Retinal pigment epithelial cell (primary cell): ENCODE measurements around the gene MMRN2.
"Not testable (repeated sequence)": the region's sequence is repeated elsewhere in the genome, so short reads cannot be mapped to it uniquely, and the experiment has no call there.

Source experiments
- DNase-seq: peaks from one replicate; pipeline ENCODE4 v3.0.0-alpha.2; 2010; ENCODE audit warnings: low read depth
- H3K4me3 ChIP-seq: 2 replicates; pipeline ENCODE4 v1.5.1; 2011; ENCODE audit warnings: mild to moderate bottlenecking, low read length, control low read depth, moderate library complexity
- TF ChIP-seq, protein P1 (sequence below): conservative IDR thresholded peaks from 2 replicates; pipeline ENCODE4 v1.5.1; 2011; ENCODE audit warnings: low read depth, low read length, control low read depth, inconsistent platforms

The MMRN2 gene, protein sequence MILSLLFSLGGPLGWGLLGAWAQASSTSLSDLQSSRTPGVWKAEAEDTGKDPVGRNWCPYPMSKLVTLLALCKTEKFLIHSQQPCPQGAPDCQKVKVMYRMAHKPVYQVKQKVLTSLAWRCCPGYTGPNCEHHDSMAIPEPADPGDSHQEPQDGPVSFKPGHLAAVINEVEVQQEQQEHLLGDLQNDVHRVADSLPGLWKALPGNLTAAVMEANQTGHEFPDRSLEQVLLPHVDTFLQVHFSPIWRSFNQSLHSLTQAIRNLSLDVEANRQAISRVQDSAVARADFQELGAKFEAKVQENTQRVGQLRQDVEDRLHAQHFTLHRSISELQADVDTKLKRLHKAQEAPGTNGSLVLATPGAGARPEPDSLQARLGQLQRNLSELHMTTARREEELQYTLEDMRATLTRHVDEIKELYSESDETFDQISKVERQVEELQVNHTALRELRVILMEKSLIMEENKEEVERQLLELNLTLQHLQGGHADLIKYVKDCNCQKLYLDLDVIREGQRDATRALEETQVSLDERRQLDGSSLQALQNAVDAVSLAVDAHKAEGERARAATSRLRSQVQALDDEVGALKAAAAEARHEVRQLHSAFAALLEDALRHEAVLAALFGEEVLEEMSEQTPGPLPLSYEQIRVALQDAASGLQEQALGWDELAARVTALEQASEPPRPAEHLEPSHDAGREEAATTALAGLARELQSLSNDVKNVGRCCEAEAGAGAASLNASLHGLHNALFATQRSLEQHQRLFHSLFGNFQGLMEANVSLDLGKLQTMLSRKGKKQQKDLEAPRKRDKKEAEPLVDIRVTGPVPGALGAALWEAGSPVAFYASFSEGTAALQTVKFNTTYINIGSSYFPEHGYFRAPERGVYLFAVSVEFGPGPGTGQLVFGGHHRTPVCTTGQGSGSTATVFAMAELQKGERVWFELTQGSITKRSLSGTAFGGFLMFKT

DNA sequence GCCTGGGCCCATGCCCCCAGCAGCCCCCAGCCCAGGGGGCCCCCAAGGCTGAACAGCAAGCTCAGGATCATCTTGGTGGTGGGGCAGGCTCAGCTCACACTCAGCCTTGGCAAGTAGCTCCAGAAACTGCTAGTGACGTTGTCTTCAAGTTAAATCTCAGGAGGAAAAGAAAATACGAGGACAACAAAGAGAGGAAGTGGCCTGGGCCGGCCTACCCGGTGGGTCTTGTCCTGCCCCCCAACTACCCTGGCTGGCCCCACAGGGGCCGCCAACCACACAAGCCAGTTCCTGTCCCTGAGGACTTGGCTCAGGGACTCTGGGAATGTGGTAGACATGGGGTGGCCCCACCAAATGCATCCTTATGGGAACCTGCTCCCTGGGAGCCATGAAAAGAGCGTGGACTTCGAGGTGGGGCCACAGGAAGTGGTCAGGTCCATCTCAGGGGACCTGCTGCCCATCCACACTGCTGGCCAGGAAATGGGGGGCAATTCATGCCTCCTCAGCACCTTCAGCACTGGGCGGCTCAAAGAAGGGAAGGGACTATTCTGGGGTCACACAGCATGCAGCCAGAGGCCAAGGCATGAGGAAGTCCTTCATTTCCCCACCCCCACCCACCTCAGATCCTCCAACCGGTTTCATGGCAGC lies at the start of gene MMRN2:
TSS of gene MMRN2 (minus strand) at position 145 of the 645 bp plus-strand sequence. CDS start at position 71, 74 bp downstream.
- no peak for DNase-seq
- TF ChIP-seq, protein P1, sequence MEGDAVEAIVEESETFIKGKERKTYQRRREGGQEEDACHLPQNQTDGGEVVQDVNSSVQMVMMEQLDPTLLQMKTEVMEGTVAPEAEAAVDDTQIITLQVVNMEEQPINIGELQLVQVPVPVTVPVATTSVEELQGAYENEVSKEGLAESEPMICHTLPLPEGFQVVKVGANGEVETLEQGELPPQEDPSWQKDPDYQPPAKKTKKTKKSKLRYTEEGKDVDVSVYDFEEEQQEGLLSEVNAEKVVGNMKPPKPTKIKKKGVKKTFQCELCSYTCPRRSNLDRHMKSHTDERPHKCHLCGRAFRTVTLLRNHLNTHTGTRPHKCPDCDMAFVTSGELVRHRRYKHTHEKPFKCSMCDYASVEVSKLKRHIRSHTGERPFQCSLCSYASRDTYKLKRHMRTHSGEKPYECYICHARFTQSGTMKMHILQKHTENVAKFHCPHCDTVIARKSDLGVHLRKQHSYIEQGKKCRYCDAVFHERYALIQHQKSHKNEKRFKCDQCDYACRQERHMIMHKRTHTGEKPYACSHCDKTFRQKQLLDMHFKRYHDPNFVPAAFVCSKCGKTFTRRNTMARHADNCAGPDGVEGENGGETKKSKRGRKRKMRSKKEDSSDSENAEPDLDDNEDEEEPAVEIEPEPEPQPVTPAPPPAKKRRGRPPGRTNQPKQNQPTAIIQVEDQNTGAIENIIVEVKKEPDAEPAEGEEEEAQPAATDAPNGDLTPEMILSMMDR: no peak
- H3K4me3 ChIP-seq: no peak within 1 kb of the TSS

DNA sequence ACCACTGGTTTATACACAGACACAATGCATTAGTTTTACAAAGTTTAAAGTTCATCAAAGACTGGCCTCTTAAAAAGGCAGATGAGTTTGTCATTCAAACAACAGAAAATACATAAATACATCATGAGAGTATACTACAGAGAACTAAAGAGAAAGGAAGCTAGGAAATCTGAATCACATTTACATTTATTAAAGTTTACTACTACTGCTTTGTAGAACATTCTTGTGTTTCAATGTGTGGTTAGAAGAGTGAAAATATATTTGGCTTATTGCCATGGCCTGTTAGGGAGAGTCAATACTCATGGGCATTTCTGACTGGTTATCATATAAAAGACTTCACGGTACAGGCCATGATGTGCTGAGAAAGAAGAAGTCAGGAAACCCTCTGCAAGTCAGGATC lies 49.7 kb upstream of the MMRN2 start:
- not testable (repeated sequence) for DNase-seq, H3K4me3 ChIP-seq

DNA sequence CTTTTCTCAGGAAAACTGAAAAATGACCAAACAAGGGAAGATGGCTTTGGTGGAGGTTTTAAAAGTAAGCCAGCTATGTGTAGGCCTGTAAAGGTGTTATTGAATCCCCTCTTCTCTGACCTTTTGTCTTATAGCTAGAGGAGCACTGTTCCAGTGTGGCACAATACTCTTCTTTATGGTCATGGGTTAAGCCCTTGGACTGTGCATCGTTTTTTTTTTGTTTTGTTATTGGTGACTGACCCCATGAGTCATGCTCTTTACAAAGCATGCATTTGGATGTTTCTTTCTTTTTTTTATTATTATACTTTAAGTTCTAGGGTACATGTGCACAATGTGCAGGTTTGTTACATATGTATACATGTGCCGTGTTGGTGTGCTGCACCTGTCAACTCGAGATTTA lies 43.1 kb upstream of the MMRN2 start:
- no peak for DNase-seq
- TF ChIP-seq, protein P1: no peak
- H3K4me3 ChIP-seq: no peak overlapping the region

DNA sequence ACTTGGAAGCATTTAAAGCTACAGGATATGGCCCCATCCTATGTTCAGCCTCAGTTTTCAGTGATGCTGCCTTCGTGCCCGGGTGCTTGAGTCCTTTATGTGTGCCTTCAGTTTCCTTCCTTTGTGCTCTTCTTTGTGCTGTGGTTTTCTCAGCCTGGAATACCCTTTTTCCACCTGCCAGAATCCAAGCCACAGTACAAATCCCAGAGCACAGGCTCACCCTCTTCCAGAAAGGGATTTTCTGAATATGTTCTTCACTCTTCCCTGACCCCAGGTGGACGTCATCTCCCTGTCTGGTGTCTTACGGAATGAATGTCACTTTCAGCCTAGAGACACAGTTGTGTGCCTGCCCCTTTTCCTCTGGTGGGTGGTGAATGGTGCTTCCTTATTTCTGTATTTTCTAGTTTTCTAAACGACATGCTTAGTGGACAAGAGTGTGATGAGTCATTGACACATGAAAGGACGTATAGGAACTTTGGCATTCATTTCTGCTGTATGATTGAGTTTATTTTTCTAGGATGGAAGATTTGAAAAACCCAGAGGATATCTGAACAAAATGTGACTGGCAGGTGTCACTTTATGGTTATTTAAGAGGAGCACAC lies 42.5 kb upstream of the MMRN2 start:
- DNase-seq, H3K4me3 ChIP-seq: not testable (repeated sequence)

DNA sequence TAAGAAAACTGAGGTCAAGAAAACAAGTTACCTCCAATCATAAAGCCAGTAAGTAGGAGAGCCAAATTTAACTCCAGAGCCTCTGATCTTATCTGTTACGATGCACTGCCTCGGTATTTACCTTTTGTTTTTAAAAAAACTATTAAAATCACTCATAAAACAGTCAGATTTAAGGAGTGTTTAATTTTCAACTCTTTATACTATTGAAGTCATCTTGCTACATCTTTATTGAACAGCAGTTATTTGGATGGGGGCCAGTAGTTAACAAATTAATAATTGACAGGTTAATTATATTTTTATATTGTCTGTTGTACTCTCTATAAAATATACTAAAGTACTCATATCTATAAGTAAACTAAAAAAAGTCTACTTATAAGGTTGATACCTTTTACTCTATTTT lies 35.5 kb upstream of the MMRN2 start:
- no peak overlapping the region for H3K4me3 ChIP-seq
- no peak for DNase-seq
- TF ChIP-seq, protein P1: no peak

DNA sequence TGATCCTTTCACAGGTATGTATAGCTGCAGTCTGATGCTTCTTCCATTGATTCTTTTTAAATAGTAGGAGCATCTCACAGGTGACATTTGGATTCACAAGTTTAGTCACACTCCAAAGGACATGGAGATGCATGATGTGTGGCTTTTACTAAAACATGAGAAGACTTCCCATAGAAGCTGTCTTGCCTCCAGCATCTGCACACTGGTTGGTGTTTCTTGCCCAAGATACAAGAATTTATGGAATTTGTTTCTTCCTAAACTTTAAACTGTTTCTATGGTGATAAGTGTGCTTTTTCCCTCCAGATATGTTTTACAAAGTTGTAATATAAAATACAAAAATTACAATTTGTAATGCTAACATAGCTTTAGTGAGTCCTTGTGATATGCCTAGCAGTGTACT lies 35.0 kb upstream of the MMRN2 start:
- H3K4me3 ChIP-seq: no peak overlapping the region
- TF ChIP-seq, protein P1: no peak
- DNase-seq: no peak

DNA sequence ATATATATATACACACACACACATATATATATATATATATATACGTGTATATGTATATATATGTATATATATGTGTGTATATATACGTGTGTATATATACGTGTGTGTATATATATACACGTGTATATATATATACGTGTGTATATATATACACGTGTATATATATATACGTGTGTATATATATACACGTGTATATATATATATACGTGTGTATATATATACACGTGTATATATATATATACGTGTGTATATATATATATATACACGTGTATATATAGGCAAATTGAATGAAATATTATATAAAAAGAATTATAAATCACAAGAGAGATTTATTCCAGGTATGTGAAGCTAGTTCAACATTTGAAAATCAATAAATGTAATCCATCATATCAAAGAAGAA lies 33.9 kb upstream of the MMRN2 start:
- not testable (repeated sequence) for H3K4me3 ChIP-seq, DNase-seq

DNA sequence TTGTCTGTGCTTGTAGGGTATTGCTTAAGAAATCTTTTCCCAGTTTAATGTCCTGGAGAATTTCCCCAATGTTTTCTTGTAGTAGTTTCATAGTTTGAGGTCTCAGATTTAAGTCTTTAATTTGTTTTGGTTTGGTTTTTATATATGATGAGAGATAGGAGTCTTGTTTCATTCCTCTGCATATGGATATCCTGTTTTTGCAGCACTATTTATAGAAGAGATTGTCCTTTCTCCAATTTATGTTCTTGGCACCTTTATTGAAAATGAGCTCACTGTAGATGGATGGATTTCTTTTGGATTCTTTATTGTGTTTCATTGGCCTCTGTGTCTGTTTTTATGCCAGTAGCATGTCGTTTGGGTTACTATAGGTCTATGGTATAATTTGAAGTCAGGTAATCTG lies 31.1 kb upstream of the MMRN2 start:
- DNase-seq: no peak
- no peak overlapping the region for H3K4me3 ChIP-seq
- TF ChIP-seq, protein P1: no peak

DNA sequence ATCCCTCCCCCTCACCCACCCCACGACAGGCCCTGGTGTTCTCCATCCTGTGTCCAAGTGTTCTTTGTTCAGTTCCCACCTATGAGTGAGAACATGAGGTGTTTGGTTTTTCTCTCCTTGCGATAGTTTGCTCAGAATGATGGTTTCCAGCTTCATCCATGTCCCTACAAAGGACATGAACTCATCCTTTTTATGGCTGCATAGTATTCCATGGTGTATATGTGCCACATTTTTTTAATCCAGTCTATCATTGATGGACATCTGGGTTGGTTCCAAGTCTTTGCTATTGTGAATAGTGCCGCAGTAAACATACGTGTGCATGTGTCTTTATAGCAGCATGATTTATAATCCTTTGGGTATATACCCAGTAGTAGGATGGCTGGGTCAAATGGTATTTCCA lies 27.1 kb upstream of the MMRN2 start:
- not testable (repeated sequence) for H3K4me3 ChIP-seq, DNase-seq
